Small intestine (tissue), 16 donors: Measurements from ENCODE around the gene SEC22B. TPM values are rescaled to one million over a fixed set of nuclear protein-coding genes. Genes with fewer than 3 reads are reported as not detected.
A peak's percentile ranks its signal among the peaks of the same experiment; 100 is the strongest.
"Not testable (repeated sequence)": the region's sequence is repeated elsewhere in the genome, so short reads cannot be mapped to it uniquely, and the experiment has no call there.

ENCODE experiments used
- DNase-seq, 2 donors: peaks; one replicate each; pipeline versions ENCODE4 v3.0.0 to v3.0.0-alpha.2; 2013
- FAIRE-seq: peaks from 2 replicates; lab custom pipeline; 2012; peaks lifted over from hg19 to GRCh38; lab: Jason Lieb, UNC
- H3K27ac ChIP-seq, 3 donors: one replicate each; pipeline ENCODE4 v1.5.1; 2013; ENCODE audit warnings: low read length in 2 of 3, mild to moderate bottlenecking in 2 of 3, control low read depth in 1 of 3, inconsistent platforms in 1 of 3, low read depth in 1 of 3, moderate library complexity in 1 of 3
- H3K27me3 ChIP-seq, 3 donors: one replicate each; pipeline ENCODE4 v1.6.1; 2013; ENCODE audit warnings: low read length in 3 of 3, inconsistent platforms in 1 of 3; ENCODE audit not compliant: control insufficient read depth in 3 of 3, insufficient read depth in 3 of 3
- H3K36me3 ChIP-seq, 3 donors: one replicate each; pipeline ENCODE4 v1.6.1; 2013; ENCODE audit warnings: low read length in 3 of 3, inconsistent platforms in 1 of 3, low read depth in 1 of 3, mild to moderate bottlenecking in 1 of 3, moderate library complexity in 1 of 3; ENCODE audit not compliant: control insufficient read depth in 3 of 3, insufficient read depth in 2 of 3
- H3K4me1 ChIP-seq, 3 donors: one replicate each; pipeline ENCODE4 v1.6.1; 2013; ENCODE audit warnings: low read length in 2 of 3, inconsistent platforms in 1 of 3, low read depth in 1 of 3, mild to moderate bottlenecking in 1 of 3, moderate library complexity in 1 of 3; ENCODE audit not compliant: control insufficient read depth in 3 of 3, insufficient read depth in 2 of 3
- H3K4me3 ChIP-seq, 3 donors: one replicate each; pipeline ENCODE4 v1.5.1; 2013; ENCODE audit warnings: low read length in 3 of 3, control low read depth in 1 of 3, inconsistent platforms in 1 of 3, low read depth in 1 of 3, mild to moderate bottlenecking in 1 of 3, moderate library complexity in 1 of 3
- H3K9me3 ChIP-seq, 2 donors: one replicate each; pipeline ENCODE4 v1.6.1; 2013; ENCODE audit warnings: low read depth in 1 of 2, low read length in 1 of 2; ENCODE audit not compliant: control insufficient read depth in 2 of 2, insufficient read depth in 1 of 2
- WGBS, 3 donors: extraction: QIAGEN DNeasy Blood & Tissue Kit; methylation state at CpG; one replicate each; pipeline ENCODE4 v1.1.7; 2013; 5-methylcytosine and 5-hydroxymethylcytosine counted together
- long read RNA-seq, 10 donors: transcript quantifications; one replicate each; lab custom pipeline, GENCODE V29; 2026
- polyA plus RNA-seq, 4 donors: library from polyadenylated mRNA; stranded (reverse) in 3 of 4; unstranded in 1 of 4; fragments of 200-250 nt in 3 of 4; fragments of 120-200 nt in 1 of 4; gene quantifications; one replicate each; pipeline versions ENCODE4 v1.2.1 to v1.2.3, GENCODE V29; 2013
- donor health status: healthy with polysubstance abuse.
- donor health status: control.
- donor health status: control.
- donor health status: Bipolar disorder and iron deficiency.
- donor health status: healthy.

Gene SEC22B
- 10 to 100 TPM; 19.2 to 37.9 (median 19.6) TPM for polyA plus RNA-seq
- long read RNA-seq, donor 1, result 0 reads
- long read RNA-seq, donor 2, full-length matches to known transcripts, result 24 of 24 reads
- long read RNA-seq, donor 2, partial matches to known transcripts, result 0 of 24 reads
- long read RNA-seq, donor 2, other reads (novel, unspliced or antisense), result 0 of 24 reads
- long read RNA-seq, donor 3, full-length matches to known transcripts, result 24 of 30 reads
- long read RNA-seq, donor 3, partial matches to known transcripts, result 6 of 30 reads
- long read RNA-seq, donor 3, other reads (novel, unspliced or antisense), result 0 of 30 reads
- long read RNA-seq, donor 4, result 0 reads
- long read RNA-seq, donor 5, full-length matches to known transcripts, result 5 of 5 reads
- long read RNA-seq, donor 5, partial matches to known transcripts, result 0 of 5 reads
- long read RNA-seq, donor 5, other reads (novel, unspliced or antisense), result 0 of 5 reads
- long read RNA-seq, donor 6, full-length matches to known transcripts, result 30 of 30 reads
- long read RNA-seq, donor 6, partial matches to known transcripts, result 0 of 30 reads
- long read RNA-seq, donor 6, other reads (novel, unspliced or antisense), result 0 of 30 reads
- long read RNA-seq, donor 7, result 0 reads
- long read RNA-seq, donor 8, full-length matches to known transcripts, result 3 of 3 reads
- long read RNA-seq, donor 8, partial matches to known transcripts, result 0 of 3 reads
- long read RNA-seq, donor 8, other reads (novel, unspliced or antisense), result 0 of 3 reads
- long read RNA-seq, donor 9, full-length matches to known transcripts, result 9 of 9 reads
- long read RNA-seq, donor 9, partial matches to known transcripts, result 0 of 9 reads
- long read RNA-seq, donor 9, other reads (novel, unspliced or antisense), result 0 of 9 reads
- long read RNA-seq, donor 10, full-length matches to known transcripts, result 34 of 34 reads
- long read RNA-seq, donor 10, partial matches to known transcripts, result 0 of 34 reads
- long read RNA-seq, donor 10, other reads (novel, unspliced or antisense), result 0 of 34 reads

GRCh38 chr1:120176092-120176855 lies at the start of gene SEC22B:
Gene SEC22B, minus strand, starts transcription at chr1:120176520. Its CDS starts 139 bp downstream, at chr1:120176381.
- WGBS, 3 donors, result 2% methylated on average over 39 of the region's 39 CpGs
- Histone ChIP-seq H3K27me3 (no peaks in the 10 kb centered on the region), H3K4me1 (peaks cover 0 to 3% (median 3%) of the 10 kb centered on the region in 3 donors), H3K4me3 (peak within 1 kb of the TSS; percentile 80 to 95 (median 86)), H3K9me3 (no peaks in the 10 kb centered on the region), H3K27ac (peak within 1 kb of the TSS; percentile 90 to 99 (median 98)), H3K36me3 (no peaks in the 10 kb centered on the region)
- DNase-seq (peak; percentile 93 to 95), FAIRE-seq (no peak)

DNA sequence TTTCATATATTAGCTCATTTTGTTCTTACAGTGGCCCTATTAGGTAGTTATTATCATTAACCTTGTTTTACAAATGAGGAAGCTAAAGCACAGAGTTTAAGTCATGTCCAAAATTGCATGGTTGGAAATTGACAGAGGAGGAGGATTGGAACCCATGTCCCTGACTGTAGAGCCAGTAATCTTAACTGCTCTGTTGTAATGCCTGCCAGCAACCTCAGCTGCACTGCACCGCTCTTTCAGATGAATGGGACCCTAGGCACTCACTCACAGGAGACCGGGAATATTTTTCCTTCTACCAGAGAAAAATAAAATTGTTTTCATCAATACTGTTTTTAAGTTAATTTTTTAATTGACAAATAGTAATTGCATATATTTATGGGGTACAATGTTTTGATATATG lies 41.6 kb upstream of the SEC22B start:
- H3K4me1 ChIP-seq, H3K27me3 ChIP-seq, H3K4me3 ChIP-seq, H3K9me3 ChIP-seq, H3K27ac ChIP-seq, DNase-seq, H3K36me3 ChIP-seq, FAIRE-seq: not testable (repeated sequence)
- 89 to 100% (median 95%) methylated on average over 2 of the region's 2 CpGs for WGBS, 3 donors

DNA sequence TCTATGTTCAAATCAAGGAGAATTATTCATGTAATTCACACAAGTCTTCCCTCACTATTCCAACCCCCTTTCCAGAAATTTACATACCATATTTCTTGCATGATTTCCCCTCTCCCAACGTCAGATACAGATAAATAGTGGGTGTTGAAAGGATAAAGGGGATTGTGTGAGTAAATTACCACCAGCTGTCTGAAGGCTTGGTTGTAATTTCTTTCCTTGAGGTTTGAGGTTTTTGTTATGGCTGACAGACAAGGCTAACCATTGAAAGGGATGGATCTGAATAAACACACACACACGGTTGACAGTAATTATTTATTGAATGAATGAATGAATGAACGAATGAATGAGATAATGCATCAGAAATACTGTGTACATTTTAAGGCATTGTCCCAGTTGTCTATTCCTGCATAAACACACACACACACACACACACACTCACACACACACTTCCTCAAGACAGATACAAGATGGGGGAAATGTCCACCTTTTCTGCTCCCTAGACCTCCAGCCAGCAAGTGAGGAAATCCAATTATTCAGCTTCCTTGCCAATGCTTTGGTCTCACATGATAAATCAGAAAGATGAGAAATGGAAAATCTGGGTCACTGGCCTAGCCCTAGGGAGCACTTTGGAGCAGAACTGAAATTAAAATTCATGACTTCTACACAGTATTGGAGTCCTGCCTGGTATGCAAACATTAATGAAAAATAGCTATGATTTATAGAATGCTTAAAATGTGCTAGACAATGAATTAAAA lies 41.0 kb upstream of the SEC22B start:
- not testable (repeated sequence) for H3K4me3 ChIP-seq, FAIRE-seq, H3K9me3 ChIP-seq, H3K36me3 ChIP-seq, DNase-seq, H3K4me1 ChIP-seq, H3K27ac ChIP-seq, H3K27me3 ChIP-seq
- 21 to 38% (median 29%) methylated on average over 2 of the region's 3 CpGs for WGBS, 3 donors

DNA sequence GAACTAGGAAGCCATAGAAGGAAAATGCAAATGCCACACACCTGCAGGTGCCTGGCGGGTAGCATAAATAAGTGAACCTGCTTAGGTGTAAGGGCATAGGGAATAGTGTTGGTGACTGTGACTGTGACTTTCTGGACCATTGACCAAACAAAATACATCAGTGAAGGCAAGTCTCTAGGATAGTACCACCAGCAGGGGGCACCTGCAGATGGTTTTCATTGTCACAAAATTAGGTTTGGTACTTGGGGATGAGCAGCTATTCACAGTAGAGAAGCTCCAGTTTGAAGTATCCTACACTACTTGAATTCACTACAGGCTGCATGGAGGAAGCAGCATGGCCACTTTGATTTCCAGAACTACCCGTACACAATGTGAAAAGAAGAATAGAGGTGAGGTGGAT lies 37.3 kb upstream of the SEC22B start:
- not testable (repeated sequence) for FAIRE-seq
- no CpG with 5 or more reads among the region's 2 CpGs for WGBS, 3 donors

GRCh38 chr1:120210754-120211153 lies 34.4 kb upstream of the SEC22B start:
- H3K27ac ChIP-seq, H3K27me3 ChIP-seq, H3K36me3 ChIP-seq, H3K9me3 ChIP-seq, FAIRE-seq, H3K4me3 ChIP-seq, H3K4me1 ChIP-seq, DNase-seq: not testable (repeated sequence)
- no CpG with 5 or more reads among the region's 6 CpGs for WGBS, 3 donors

More for the DNA sequence above, 37.3 kb upstream of the SEC22B start:
- H3K4me1 ChIP-seq, H3K9me3 ChIP-seq, H3K27ac ChIP-seq, H3K36me3 ChIP-seq, DNase-seq, H3K27me3 ChIP-seq, H3K4me3 ChIP-seq: not testable (repeated sequence)

- FAIRE-seq, H3K9me3 ChIP-seq, H3K36me3 ChIP-seq, H3K27ac ChIP-seq, H3K27me3 ChIP-seq, H3K4me1 ChIP-seq: not testable (repeated sequence)
- DNase-seq, result peak in 1 of 2 donors; percentile 4
- WGBS, 3 donors, result 7 to 16% (median 14%) methylated on average over 22 to 49 of the region's 55 CpGs
- H3K4me3 ChIP-seq, result peak overlapping the region in 1 of 3 donors; percentile 4
Observed at GRCh38 chr1:120196863-120197775, 20.8 kb upstream of the SEC22B start.

DNA sequence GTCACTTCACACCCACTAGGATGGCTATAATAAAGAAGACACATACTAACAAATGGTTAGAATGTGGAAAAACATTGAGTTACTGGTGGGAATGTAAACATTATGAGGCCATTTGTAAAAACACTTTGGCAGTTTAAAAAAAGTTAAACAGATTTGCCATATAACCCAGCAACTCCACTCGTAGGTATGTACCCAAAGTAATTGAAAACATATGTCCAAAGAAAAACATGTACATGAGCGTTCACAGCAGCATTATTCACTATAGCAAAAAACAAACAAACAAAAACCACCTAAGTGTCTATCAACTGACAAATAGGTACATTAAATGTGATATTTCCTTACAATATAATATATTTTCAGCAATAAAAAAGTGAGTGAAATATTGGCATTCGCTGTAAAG lies 12.3 kb upstream of the SEC22B start:
- H3K4me1 ChIP-seq, H3K27me3 ChIP-seq, H3K4me3 ChIP-seq, FAIRE-seq, H3K9me3 ChIP-seq, H3K36me3 ChIP-seq, H3K27ac ChIP-seq, DNase-seq: not testable (repeated sequence)
- 61 to 89% (median 78%) methylated on average over 1 to 2 of the region's 3 CpGs for WGBS, 3 donors
